Lower leg skin (tissue), 4 donors: ENCODE results near the gene IFITM1. TPM values are rescaled to one million over a fixed set of nuclear protein-coding genes. Genes with fewer than 3 reads are reported as not detected.

Experiments used
- DNase-seq, 2 donors: peaks; one replicate each; pipeline ENCODE4 v3.0.0-alpha.2; 2019; ENCODE audit warnings: low spot score in 2 of 2
- H3K4me3 ChIP-seq: fragments of 200-600 bp; sonication (generic); 2 replicates; pipeline ENCODE4 v1.5.1; 2017; ENCODE audit warnings: mild to moderate bottlenecking, low read depth; ENCODE audit not compliant: poor library complexity, severe bottlenecking
- POLR2A ChIP-seq, 2 donors: fragments of 450-650 bp; IDR thresholded peaks; one replicate each; pipeline ENCODE4 v1.6.1; 2016 to 2017; ENCODE audit warnings: antibody characterized with exemption in 2 of 2, mild to moderate bottlenecking in 1 of 2, moderate library complexity in 1 of 2
- WGBS, 2 donors: methylation state at CpG; one replicate each; pipeline ENCODE4 v1.1.5; 2018; 5-methylcytosine and 5-hydroxymethylcytosine counted together
- intact Hi-C: fragments of 100-400 bp; cut with DNase I; formaldehyde crosslinking; loops from one replicate; pipeline ENCODE4 v1.15.0; 2023; ENCODE audit warnings: low total_unique reads
- total RNA-seq, 4 donors: library from RNA; depleted of rRNA; stranded (reverse); fragments of >200 nt; gene quantifications; one replicate each; pipeline ENCODE4 v1.1.0, GENCODE V29; 2016
- TF ChIP-seq, protein P1 (sequence below), 3 donors: fragments of 450-650 bp; IDR thresholded peaks; one replicate each; pipeline ENCODE4 v1.5.1; 2016; ENCODE audit warnings: antibody characterized with exemption in 3 of 3, mild to moderate bottlenecking in 3 of 3, moderate library complexity in 2 of 3

IFITM1 gene
- total RNA-seq, 4 donors from 2014 or later: 44.2 to 114 (median 65.4) TPM

DNA sequence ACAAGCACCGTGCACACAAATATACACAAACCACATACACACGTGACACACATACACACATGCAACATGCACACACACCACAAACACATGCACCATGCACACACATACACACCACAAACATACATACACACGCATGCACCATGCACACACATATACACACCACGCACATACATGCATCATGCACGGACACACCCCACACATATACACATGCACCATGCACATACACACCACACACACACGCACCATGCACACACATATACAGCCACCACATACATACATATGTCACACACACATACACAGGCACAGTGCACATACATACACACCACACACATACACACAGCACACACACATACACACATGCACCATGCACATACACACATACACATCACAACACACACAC lies 42.8 kb downstream of the IFITM1 start:
- WGBS, 2 donors: 77% methylated on average over 6 of the region's 6 CpGs
- intact Hi-C loops: loop anchor here (10.0 kb wide), 2 partner anchors 52 to 102 kb away; partner anchors contain the start of gene IFITM2
- no peak for DNase-seq
- H3K4me3 ChIP-seq: no peak overlapping the region
- no peak for TF ChIP-seq POLR2A (IDR thresholded peaks at IDR 0.05)
- TF ChIP-seq, protein P1, sequence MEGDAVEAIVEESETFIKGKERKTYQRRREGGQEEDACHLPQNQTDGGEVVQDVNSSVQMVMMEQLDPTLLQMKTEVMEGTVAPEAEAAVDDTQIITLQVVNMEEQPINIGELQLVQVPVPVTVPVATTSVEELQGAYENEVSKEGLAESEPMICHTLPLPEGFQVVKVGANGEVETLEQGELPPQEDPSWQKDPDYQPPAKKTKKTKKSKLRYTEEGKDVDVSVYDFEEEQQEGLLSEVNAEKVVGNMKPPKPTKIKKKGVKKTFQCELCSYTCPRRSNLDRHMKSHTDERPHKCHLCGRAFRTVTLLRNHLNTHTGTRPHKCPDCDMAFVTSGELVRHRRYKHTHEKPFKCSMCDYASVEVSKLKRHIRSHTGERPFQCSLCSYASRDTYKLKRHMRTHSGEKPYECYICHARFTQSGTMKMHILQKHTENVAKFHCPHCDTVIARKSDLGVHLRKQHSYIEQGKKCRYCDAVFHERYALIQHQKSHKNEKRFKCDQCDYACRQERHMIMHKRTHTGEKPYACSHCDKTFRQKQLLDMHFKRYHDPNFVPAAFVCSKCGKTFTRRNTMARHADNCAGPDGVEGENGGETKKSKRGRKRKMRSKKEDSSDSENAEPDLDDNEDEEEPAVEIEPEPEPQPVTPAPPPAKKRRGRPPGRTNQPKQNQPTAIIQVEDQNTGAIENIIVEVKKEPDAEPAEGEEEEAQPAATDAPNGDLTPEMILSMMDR (IDR thresholded peaks at IDR 0.05): no peak

DNA sequence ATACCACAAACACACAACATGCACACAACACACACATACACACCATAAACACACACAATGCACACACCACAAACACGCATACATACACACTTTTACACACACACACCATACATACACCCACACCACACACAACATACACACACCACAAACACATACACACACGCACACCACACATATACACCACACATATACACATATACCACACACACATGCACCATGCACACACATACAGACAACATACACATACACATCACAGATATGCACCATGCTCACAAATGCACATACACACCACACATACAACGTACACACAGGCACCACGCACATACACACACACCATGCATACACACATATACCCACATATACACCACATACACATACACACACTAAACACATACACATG lies 43.7 kb downstream of the IFITM1 start:
- H3K4me3 ChIP-seq: no peak overlapping the region
- no peak for DNase-seq
- intact Hi-C loops: loop anchor here (10.0 kb wide), 2 partner anchors 53 to 103 kb away; partner anchors contain the start of gene IFITM2
- no peak for TF ChIP-seq POLR2A (IDR thresholded peaks at IDR 0.05)
- WGBS, 2 donors: 93 to 95% methylated on average over 4 of the region's 4 CpGs

DNA sequence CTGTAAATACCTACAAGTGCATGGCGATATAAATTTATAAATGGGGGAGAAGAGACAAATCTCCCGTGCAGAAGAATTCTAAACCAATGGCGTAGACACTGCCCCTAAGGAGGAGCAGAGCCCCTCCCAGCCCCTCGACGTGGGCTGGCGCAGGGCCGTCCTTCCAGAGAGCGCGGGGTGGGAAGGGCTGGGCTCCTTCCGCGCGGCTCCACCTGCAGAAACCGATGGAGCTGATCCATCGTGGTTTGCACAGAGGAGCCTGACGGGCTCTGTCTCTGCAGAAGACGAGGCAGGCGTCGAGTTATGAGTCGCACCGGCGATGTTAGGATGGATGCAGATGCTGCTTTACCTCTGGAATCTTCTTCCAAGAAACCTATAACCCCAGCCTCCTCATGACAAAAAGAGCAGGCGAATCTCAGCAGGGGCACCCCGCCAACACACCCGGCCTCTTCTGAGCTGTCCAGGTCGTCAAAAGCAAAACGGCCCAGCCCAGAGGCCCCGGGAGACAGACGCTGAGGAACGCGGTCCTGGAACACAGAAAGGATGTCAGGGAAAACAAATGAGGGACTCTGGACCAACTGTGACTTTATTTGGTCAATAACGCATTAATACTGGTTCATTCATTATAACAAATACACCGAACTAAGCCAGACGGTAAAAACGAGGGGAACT lies 44.4 kb downstream of the IFITM1 start:
- no peak overlapping the region for H3K4me3 ChIP-seq
- no peak for DNase-seq
- intact Hi-C loops: loop anchor here (10.0 kb wide), 2 partner anchors 53 to 103 kb away; partner anchors contain the start of gene IFITM2
- 67 to 70% methylated on average over 33 to 34 of the region's 34 CpGs for WGBS, 2 donors
- no peak for TF ChIP-seq POLR2A (IDR thresholded peaks at IDR 0.05)
- TF ChIP-seq, protein P1 (IDR thresholded peaks at IDR 0.05): no peak

DNA sequence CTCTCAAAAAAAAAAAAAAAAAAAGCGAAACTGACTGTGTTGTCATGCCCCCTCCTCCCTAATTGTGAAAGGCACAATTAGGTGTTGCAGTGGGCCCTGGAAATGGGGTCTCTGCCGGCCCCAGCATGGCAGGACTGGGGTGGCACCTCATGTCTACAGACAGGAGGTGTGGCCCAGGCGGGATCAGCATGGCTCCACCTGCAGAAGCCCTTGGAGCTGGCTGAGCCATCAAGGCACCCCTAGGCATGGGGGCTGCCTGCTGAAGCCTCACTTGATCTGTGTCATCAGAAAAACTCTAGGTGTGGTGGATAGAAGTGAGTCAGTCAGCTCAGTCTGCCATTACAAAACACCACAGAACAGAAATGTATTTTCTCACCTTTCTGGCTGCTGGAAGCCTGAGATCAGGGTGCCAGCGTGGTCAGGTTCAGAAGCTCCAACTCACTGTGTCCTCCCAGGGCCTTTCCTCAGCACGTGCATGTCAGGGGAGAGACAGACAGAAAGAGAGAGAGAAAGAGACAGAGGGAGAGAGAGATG lies 45.4 kb downstream of the IFITM1 start:
- intact Hi-C loops: loop anchor here (10.0 kb wide), 2 partner anchors 54 to 104 kb away; partner anchors contain the start of gene IFITM2
- H3K4me3 ChIP-seq: no peak overlapping the region
- no peak for TF ChIP-seq POLR2A (IDR thresholded peaks at IDR 0.05)
- TF ChIP-seq, protein P1 (IDR thresholded peaks at IDR 0.05): no peak
- DNase-seq: no peak
- WGBS, 2 donors: 68 to 78% methylated on average over 5 of the region's 5 CpGs

DNA sequence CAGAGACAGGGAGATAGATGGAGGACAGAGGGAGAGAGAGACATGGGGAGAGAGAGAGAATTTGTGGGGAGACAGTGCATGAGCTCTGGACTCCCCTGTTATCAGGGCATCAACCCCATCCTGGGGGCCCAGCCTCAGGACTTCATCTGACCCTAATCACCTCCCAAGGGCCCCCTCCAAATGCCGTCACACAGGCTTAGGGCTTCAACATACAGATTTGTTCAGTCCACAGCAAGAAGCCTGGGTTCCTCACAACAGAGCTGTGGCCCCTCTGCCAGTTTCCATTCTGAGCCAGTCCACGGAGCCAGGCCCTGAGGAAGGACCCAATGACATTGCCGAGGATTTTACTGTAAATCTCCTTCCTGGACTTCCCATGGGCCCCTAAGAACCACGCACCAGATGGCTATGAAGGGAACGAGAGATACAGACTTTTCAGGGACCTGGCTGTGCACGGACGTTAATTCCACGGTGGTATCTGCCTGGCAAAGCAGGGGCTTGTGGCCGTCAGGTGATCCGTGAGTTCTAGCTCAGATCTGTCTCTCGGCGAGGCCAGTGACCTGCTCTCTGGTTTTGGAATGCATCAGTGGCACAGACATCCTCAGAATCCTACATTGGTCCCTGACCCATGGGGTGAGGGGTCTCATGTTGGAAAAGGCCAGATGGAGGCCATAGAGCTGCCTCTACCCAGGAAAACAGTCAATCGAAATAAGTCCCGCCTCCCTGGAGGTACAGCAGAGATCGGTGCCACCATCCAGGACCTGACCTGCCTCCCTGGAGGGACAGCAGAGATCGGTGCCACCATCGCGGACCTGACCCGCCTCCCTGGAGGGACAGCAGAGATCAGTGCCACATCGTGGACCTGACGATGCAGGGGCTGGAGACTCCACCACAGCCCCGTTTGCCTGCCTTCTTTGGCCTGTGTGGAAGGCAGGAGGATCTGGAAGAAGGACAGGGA lies 46.8 kb downstream of the IFITM1 start:
- 83 to 85% methylated on average over 21 to 22 of the region's 22 CpGs for WGBS, 2 donors
- intact Hi-C loops: no loop called here
- DNase-seq: no peak
- no peak overlapping the region for H3K4me3 ChIP-seq
- no peak for TF ChIP-seq POLR2A (IDR thresholded peaks at IDR 0.05)
- TF ChIP-seq, protein P1 (IDR thresholded peaks at IDR 0.05): no peak
